PFSK-1 (cell line): Measurements from ENCODE around the gene MGAM2.

Experiments used
- FOXP2 ChIP-seq: optimal IDR thresholded peaks from 2 replicates; pipeline ENCODE3; 2011; ENCODE audit warnings: borderline replicate concordance, control low read depth, inconsistent platforms; ENCODE audit not compliant: insufficient read depth; ENCODE audit errors: extremely low read length, extremely low read depth
- POLR2AphosphoS5 ChIP-seq: IDR thresholded peaks from 2 replicates; pipeline ENCODE4 v1.6.1; 2012; ENCODE audit warnings: low read depth, mild to moderate bottlenecking, control low read depth, low read length, moderate library complexity
- REST ChIP-seq, 2 experiments: IDR thresholded peaks; 2 replicates each; pipeline versions ENCODE4 v1.6.1 to v1.8.0; 2011 to 2012; ENCODE audit warnings: low read depth in 2 of 2, low read length in 2 of 2, control low read depth in 1 of 2, inconsistent platforms in 1 of 2, mild to moderate bottlenecking in 1 of 2, moderate library complexity in 1 of 2; ENCODE audit not compliant: insufficient read depth in 1 of 2
- SIN3A ChIP-seq: IDR thresholded peaks from 2 replicates; pipeline ENCODE4 v1.6.1; 2012; ENCODE audit warnings: mild to moderate bottlenecking, low read length, moderate library complexity, borderline replicate concordance; ENCODE audit not compliant: insufficient read depth
- TAF1 ChIP-seq: IDR thresholded peaks from 2 replicates; pipeline ENCODE4 v1.6.1; 2012; ENCODE audit warnings: low read length, control low read depth, borderline replicate concordance; ENCODE audit not compliant: insufficient read depth

GRCh38 chr7:142153400-142153799 lies 41.9 kb downstream of the MGAM2 start:
- TF ChIP-seq POLR2AphosphoS5 (no peak), REST (IDR thresholded peaks at IDR 0.05; ENCODE audit: insufficient read depth in 1 of 2, low read depth in 2 of 2, low read length in 2 of 2) (no peak), SIN3A (no peak), TAF1 (no peak), FOXP2 (no peak)
